ENCODE results near the gene DENND2D.

DNA sequence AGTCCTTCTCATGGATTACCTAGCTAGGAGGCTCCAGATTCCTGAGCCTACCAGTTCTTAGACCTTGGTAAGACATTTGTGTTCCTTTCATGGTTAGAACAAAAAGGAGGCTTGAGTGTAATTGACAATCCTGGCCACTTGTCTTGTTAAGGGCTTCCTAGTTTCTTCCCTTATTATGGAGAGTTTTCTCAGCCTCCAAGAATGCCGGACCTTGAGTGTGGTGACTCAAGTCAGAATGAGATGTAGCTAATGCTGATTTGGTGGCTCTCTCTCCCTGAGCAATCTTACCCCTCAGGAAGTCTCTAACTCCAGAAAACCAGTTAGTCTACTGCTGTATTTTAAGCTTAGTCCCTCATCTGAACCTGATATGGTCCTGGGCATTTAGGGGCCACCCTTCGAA, 41.4 kb upstream of the DENND2D start:
- TF ChIP-seq, protein P1, sequence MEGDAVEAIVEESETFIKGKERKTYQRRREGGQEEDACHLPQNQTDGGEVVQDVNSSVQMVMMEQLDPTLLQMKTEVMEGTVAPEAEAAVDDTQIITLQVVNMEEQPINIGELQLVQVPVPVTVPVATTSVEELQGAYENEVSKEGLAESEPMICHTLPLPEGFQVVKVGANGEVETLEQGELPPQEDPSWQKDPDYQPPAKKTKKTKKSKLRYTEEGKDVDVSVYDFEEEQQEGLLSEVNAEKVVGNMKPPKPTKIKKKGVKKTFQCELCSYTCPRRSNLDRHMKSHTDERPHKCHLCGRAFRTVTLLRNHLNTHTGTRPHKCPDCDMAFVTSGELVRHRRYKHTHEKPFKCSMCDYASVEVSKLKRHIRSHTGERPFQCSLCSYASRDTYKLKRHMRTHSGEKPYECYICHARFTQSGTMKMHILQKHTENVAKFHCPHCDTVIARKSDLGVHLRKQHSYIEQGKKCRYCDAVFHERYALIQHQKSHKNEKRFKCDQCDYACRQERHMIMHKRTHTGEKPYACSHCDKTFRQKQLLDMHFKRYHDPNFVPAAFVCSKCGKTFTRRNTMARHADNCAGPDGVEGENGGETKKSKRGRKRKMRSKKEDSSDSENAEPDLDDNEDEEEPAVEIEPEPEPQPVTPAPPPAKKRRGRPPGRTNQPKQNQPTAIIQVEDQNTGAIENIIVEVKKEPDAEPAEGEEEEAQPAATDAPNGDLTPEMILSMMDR (IDR thresholded peaks at IDR 0.05; ENCODE audit: insufficient read depth, low read depth, low read length) = no peak
- no peak for TF ChIP-seq EZH2 (IDR thresholded peaks at IDR 0.05; ENCODE audit: insufficient read depth, low read length)

Data from astrocyte (in vitro differentiated cells and primary cell).